Sigmoid colon (tissue), 7 donors: ENCODE measurements around the gene ALMS1. TPM values are rescaled to one million over a fixed set of nuclear protein-coding genes. Genes with fewer than 3 reads are reported as not detected.
"Not testable (repeated sequence)": the region's sequence is repeated elsewhere in the genome, so short reads cannot be mapped to it uniquely, and the experiment has no call there.

Experiments
- DNase-seq: peaks from one replicate; pipeline ENCODE4 v3.0.0-alpha.2; 2019
- H3K27ac ChIP-seq, 4 donors: fragments of 200-600 bp; sonication (generic); one replicate each; pipeline ENCODE4 v1.5.1; 2016 to 2019; ENCODE audit warnings: mild to moderate bottlenecking in 1 of 4
- H3K27me3 ChIP-seq, 3 donors: fragments of 200-600 bp; sonication (generic); one replicate each; pipeline ENCODE4 v1.5.1; 2019; ENCODE audit warnings: mild to moderate bottlenecking in 1 of 3
- H3K36me3 ChIP-seq, 4 donors: fragments of 200-600 bp; sonication (generic); one replicate each; pipeline ENCODE4 v1.5.1; 2016 to 2019
- H3K4me1 ChIP-seq, 4 donors: fragments of 200-600 bp; sonication (generic); one replicate each; pipeline ENCODE4 v1.5.1; 2017 to 2019
- H3K4me3 ChIP-seq, 4 donors: fragments of 200-600 bp; sonication (generic); one replicate each; pipeline ENCODE4 v1.5.1; 2017 to 2019; ENCODE audit warnings: mild to moderate bottlenecking in 2 of 4, moderate library complexity in 1 of 4
- H3K9me3 ChIP-seq, 4 donors: fragments of 200-600 bp in 3 of 4; sonication (generic) in 3 of 4; one replicate each; pipeline versions ENCODE4 v1.5.1 to v1.6.1; 2013 to 2019
- CTCF ChIP-seq, 4 experiments: fragments of 450-650 bp in 3 of 4; fragments of 200-600 bp in 1 of 4; IDR thresholded peaks; one replicate each; pipeline ENCODE4 v1.5.1; 2016 to 2019; ENCODE audit warnings: antibody characterized with exemption in 4 of 4, mild to moderate bottlenecking in 3 of 4, moderate library complexity in 2 of 4
- EP300 ChIP-seq, 4 donors: sonication (generic); formaldehyde crosslinking; IDR thresholded peaks; one replicate each; pipeline ENCODE4 v1.6.1; 2017; ENCODE audit warnings: antibody characterized with exemption in 4 of 4
- POLR2A ChIP-seq, 2 donors: fragments of 450-650 bp; IDR thresholded peaks; one replicate each; pipeline ENCODE4 v1.6.1; 2016; ENCODE audit warnings: antibody characterized with exemption in 2 of 2, mild to moderate bottlenecking in 2 of 2, moderate library complexity in 2 of 2
- POLR2AphosphoS5 ChIP-seq, 4 donors: sonication (generic); formaldehyde crosslinking; IDR thresholded peaks; one replicate each; pipeline ENCODE4 v1.6.1; 2017; ENCODE audit warnings: antibody characterized with exemption in 4 of 4
- WGBS, 2 donors: extraction: QIAGEN DNeasy Blood & Tissue Kit; methylation state at CpG; one replicate each; pipeline ENCODE4 v1.1.7; 2013; 5-methylcytosine and 5-hydroxymethylcytosine counted together
- intact Hi-C: fragments of 100-400 bp; cut with DNase I; formaldehyde crosslinking; loops from one replicate; pipeline ENCODE4 v1.15.1; 2023
- polyA plus RNA-seq, 3 donors: library from polyadenylated mRNA; stranded (reverse); fragments of 200-250 nt; gene quantifications; one replicate each; pipeline ENCODE4 v1.2.3, GENCODE V29; 2013
- total RNA-seq, 4 donors: library from RNA; depleted of rRNA; stranded (reverse); fragments of >200 nt; gene quantifications; one replicate each; pipeline ENCODE4 v1.1.0, GENCODE V29; 2016
- donor health status: healthy with polysubstance abuse.
- donor health status: Bipolar disorder and iron deficiency.
- donor health status: healthy.

ALMS1 gene
- total and polyA plus RNA-seq, 7 donors = 3.5 to 47.6 (median 29.3) TPM

GRCh38 chr2:73532381-73532780 is 146.7 kb downstream of the ALMS1 start:
- WGBS, 2 donors = 96 to 99% methylated on average over 1 of the region's 1 CpG
- Histone ChIP-seq H3K27me3 (no peaks in the 10 kb centered on the region), H3K4me3 (no peak overlapping the region), H3K4me1 (no peaks in the 10 kb centered on the region), H3K36me3 (peaks cover 0 to 56% (median 13%) of the 10 kb centered on the region in 4 donors), H3K9me3 (no peaks in the 10 kb centered on the region), H3K27ac (no peak overlapping the region)
- TF ChIP-seq POLR2A (IDR thresholded peaks at IDR 0.05) = no peak
- no peak for TF ChIP-seq EP300 (IDR thresholded peaks at IDR 0.05)
- TF ChIP-seq CTCF (IDR thresholded peaks at IDR 0.05) = no peak
- TF ChIP-seq POLR2AphosphoS5 (IDR thresholded peaks at IDR 0.05) = no peak
- intact Hi-C loops = no loop called here
- DNase-seq = no peak

GRCh38 chr2:73536133-73536840 is 150.7 kb downstream of the ALMS1 start:
- Histone ChIP-seq H3K36me3 (peaks cover 0 to 64% (median 19%) of the 10 kb centered on the region in 4 donors), H3K4me1 (no peaks in the 10 kb centered on the region), H3K27ac (no peak overlapping the region), H3K9me3 (peaks cover 0 to 5% (median 3%) of the 10 kb centered on the region in 4 donors), H3K4me3 (no peak overlapping the region), H3K27me3 (no peaks in the 10 kb centered on the region)
- WGBS, 2 donors = 98% methylated on average over 6 of the region's 6 CpGs
- intact Hi-C loops = no loop called here
- no peak for DNase-seq
- TF ChIP-seq CTCF (IDR thresholded peaks at IDR 0.05) = no peak
- TF ChIP-seq POLR2A (IDR thresholded peaks at IDR 0.05) = no peak
- TF ChIP-seq EP300 (IDR thresholded peaks at IDR 0.05) = no peak

- WGBS, 2 donors = 70 to 82% methylated on average over 5 of the region's 5 CpGs
- DNase-seq, H3K27me3 ChIP-seq, H3K9me3 ChIP-seq, H3K4me3 ChIP-seq, intact Hi-C loops, H3K27ac ChIP-seq, H3K4me1 ChIP-seq: not testable (repeated sequence)
- peaks cover 0 to 36% (median 2%) of the 10 kb centered on the region in 4 donors for H3K36me3 ChIP-seq
These were observed 175.2 kb downstream of the ALMS1 start for GRCh38 chr2:73560875-73561274.

- H3K36me3 ChIP-seq = peaks cover 0 to 40% (median 2%) of the 10 kb centered on the region in 4 donors
- intact Hi-C loops = no loop called here
- no peaks in the 10 kb centered on the region for H3K4me1 ChIP-seq
- no peak overlapping the region for H3K4me3 ChIP-seq
- no peaks in the 10 kb centered on the region for H3K9me3 ChIP-seq
- TF ChIP-seq EP300 (IDR thresholded peaks at IDR 0.05) (no peak), POLR2AphosphoS5 (IDR thresholded peaks at IDR 0.05) (no peak), CTCF (IDR thresholded peaks at IDR 0.05) (no peak), POLR2A (IDR thresholded peaks at IDR 0.05) (no peak)
- no peaks in the 10 kb centered on the region for H3K27me3 ChIP-seq
- H3K27ac ChIP-seq = no peak overlapping the region
- DNase-seq = no peak
These were observed 175.8 kb downstream of the ALMS1 start for GRCh38 chr2:73561422-73561821.

GRCh38 chr2:73564986-73565385 is 179.3 kb downstream of the ALMS1 start:
- TF ChIP-seq EP300 (IDR thresholded peaks at IDR 0.05) = no peak
- TF ChIP-seq CTCF (IDR thresholded peaks at IDR 0.05) = no peak
- no peak for TF ChIP-seq POLR2A (IDR thresholded peaks at IDR 0.05)
- no peak for TF ChIP-seq POLR2AphosphoS5 (IDR thresholded peaks at IDR 0.05)
- intact Hi-C loops = no loop called here
- DNase-seq = no peak
- H3K36me3 ChIP-seq = peaks cover 0 to 24% (median 0%) of the 10 kb centered on the region in 4 donors
- H3K4me3 ChIP-seq = no peak overlapping the region
- no peak overlapping the region for H3K27ac ChIP-seq
- WGBS, 2 donors = 96 to 98% methylated on average over 1 of the region's 1 CpG
- no peaks in the 10 kb centered on the region for H3K27me3 ChIP-seq
- H3K4me1 ChIP-seq = no peaks in the 10 kb centered on the region
- H3K9me3 ChIP-seq = no peaks in the 10 kb centered on the region
